Measurements from ENCODE around the gene RTN4R. TPM values are rescaled to one million over a fixed set of nuclear protein-coding genes. Genes with fewer than 3 reads are reported as not detected.
"Not testable (repeated sequence)": the region's sequence is repeated elsewhere in the genome, so short reads cannot be mapped to it uniquely, and the experiment has no call there.

Gene RTN4R
- total and polyA plus RNA-seq, 2 donors (not counting 1 experiment from before 2014, with no cell fraction given): 0.99 to 2.0 TPM

- DNase-seq (ENCODE audit: low read depth in 2 of 2): no peak
- H3K27ac ChIP-seq (ENCODE audit: insufficient read depth, low read length): no peak overlapping the region
- H3K36me3 ChIP-seq (ENCODE audit: control insufficient read depth, insufficient read depth, low read length): no peaks in the 10 kb centered on the region
- no peak overlapping the region for H3K4me3 ChIP-seq (replicated peaks in 1 of 4; ENCODE audit: control extremely low read depth in 1 of 4, insufficient read depth in 1 of 4, low read depth in 3 of 4, low read length in 4 of 4)
- H4K20me1 ChIP-seq (ENCODE audit: control insufficient read depth, extremely low read depth, insufficient read depth, low read length): no peaks in the 10 kb centered on the region
- no peak overlapping the region for H3K4me2 ChIP-seq (ENCODE audit: extremely low read depth, insufficient read depth, low read length)
- H3K9ac ChIP-seq (ENCODE audit: insufficient read depth, low read length): no peak overlapping the region
- no peaks in the 10 kb centered on the region for H3K27me3 ChIP-seq (ENCODE audit: control insufficient read depth, insufficient read depth, low read length)
- no peaks in the 10 kb centered on the region for H3K9me3 ChIP-seq (ENCODE audit: control insufficient read depth, insufficient read depth, low read depth, low read length)
- no peak overlapping the region for H2AFZ ChIP-seq (ENCODE audit: low read length)
- no peaks in the 10 kb centered on the region for H3K4me1 ChIP-seq (ENCODE audit: control insufficient read depth, extremely low read depth, insufficient read depth, low read length)
- TF ChIP-seq EZH2 (IDR thresholded peaks at IDR 0.05; ENCODE audit: low read length, missing control alignments) (no peak), CTCF (conservative IDR thresholded peaks at IDR 0.05 in 1 of 2, IDR thresholded peaks at IDR 0.05 in 1 of 2; ENCODE audit: low read depth in 1 of 2, low read length in 2 of 2) (no peak)
- no peaks in the 10 kb centered on the region for H3K79me2 ChIP-seq (ENCODE audit: control insufficient read depth, insufficient read depth, low read length)
Measured at GRCh38 chr22:20283674-20284066, 15.6 kb upstream of the RTN4R start.

GRCh38 chr22:20282901-20283673 lies 15.0 kb upstream of the RTN4R start:
- DNase-seq (ENCODE audit: low read depth in 2 of 2): no peak
- Histone ChIP-seq H3K4me1 (ENCODE audit: control insufficient read depth, extremely low read depth, insufficient read depth, low read length) (no peaks in the 10 kb centered on the region), H4K20me1 (ENCODE audit: control insufficient read depth, extremely low read depth, insufficient read depth, low read length) (no peaks in the 10 kb centered on the region), H3K9ac (ENCODE audit: insufficient read depth, low read length) (no peak overlapping the region), H3K27me3 (ENCODE audit: control insufficient read depth, insufficient read depth, low read length) (no peaks in the 10 kb centered on the region), H3K4me2 (ENCODE audit: extremely low read depth, insufficient read depth, low read length) (no peak overlapping the region), H3K36me3 (ENCODE audit: control insufficient read depth, insufficient read depth, low read length) (no peaks in the 10 kb centered on the region), H2AFZ (ENCODE audit: low read length) (no peak overlapping the region), H3K79me2 (ENCODE audit: control insufficient read depth, insufficient read depth, low read length) (no peaks in the 10 kb centered on the region), H3K27ac (ENCODE audit: insufficient read depth, low read length) (no peak overlapping the region), H3K9me3 (ENCODE audit: control insufficient read depth, insufficient read depth, low read depth, low read length) (no peaks in the 10 kb centered on the region), H3K4me3 (replicated peaks in 1 of 4; ENCODE audit: control extremely low read depth in 1 of 4, insufficient read depth in 1 of 4, low read depth in 3 of 4, low read length in 4 of 4) (no peak overlapping the region)
- TF ChIP-seq EZH2 (IDR thresholded peaks at IDR 0.05; ENCODE audit: low read length, missing control alignments) (no peak), CTCF (conservative IDR thresholded peaks at IDR 0.05 in 1 of 2, IDR thresholded peaks at IDR 0.05 in 1 of 2; ENCODE audit: low read depth in 1 of 2, low read length in 2 of 2) (no peak)

GRCh38 chr22:20281891-20282290 lies 13.8 kb upstream of the RTN4R start:
- DNase-seq (ENCODE audit: low read depth in 2 of 2): no peak
- Histone ChIP-seq H3K4me3 (replicated peaks in 1 of 4; ENCODE audit: control extremely low read depth in 1 of 4, insufficient read depth in 1 of 4, low read depth in 3 of 4, low read length in 4 of 4) (no peak overlapping the region), H3K36me3 (ENCODE audit: control insufficient read depth, insufficient read depth, low read length) (no peaks in the 10 kb centered on the region), H3K27me3 (ENCODE audit: control insufficient read depth, insufficient read depth, low read length) (no peaks in the 10 kb centered on the region), H2AFZ (ENCODE audit: low read length) (no peak overlapping the region), H3K9ac (ENCODE audit: insufficient read depth, low read length) (no peak overlapping the region), H3K9me3 (ENCODE audit: control insufficient read depth, insufficient read depth, low read depth, low read length) (no peaks in the 10 kb centered on the region), H3K4me2 (ENCODE audit: extremely low read depth, insufficient read depth, low read length) (no peak overlapping the region), H3K27ac (ENCODE audit: insufficient read depth, low read length) (no peak overlapping the region), H3K4me1 (ENCODE audit: control insufficient read depth, extremely low read depth, insufficient read depth, low read length) (no peaks in the 10 kb centered on the region), H4K20me1 (ENCODE audit: control insufficient read depth, extremely low read depth, insufficient read depth, low read length) (no peaks in the 10 kb centered on the region), H3K79me2 (ENCODE audit: control insufficient read depth, insufficient read depth, low read length) (no peaks in the 10 kb centered on the region)
- TF ChIP-seq EZH2 (IDR thresholded peaks at IDR 0.05; ENCODE audit: low read length, missing control alignments): no peak

- H2AFZ ChIP-seq (ENCODE audit: low read length); H3K79me2 ChIP-seq (ENCODE audit: control insufficient read depth, insufficient read depth, low read length); H3K4me2 ChIP-seq (ENCODE audit: extremely low read depth, insufficient read depth, low read length); H3K9me3 ChIP-seq (ENCODE audit: control insufficient read depth, insufficient read depth, low read depth, low read length); H3K9ac ChIP-seq (ENCODE audit: insufficient read depth, low read length); DNase-seq (ENCODE audit: low read depth in 2 of 2); H3K27me3 ChIP-seq (ENCODE audit: control insufficient read depth, insufficient read depth, low read length); H3K4me1 ChIP-seq (ENCODE audit: control insufficient read depth, extremely low read depth, insufficient read depth, low read length); H3K36me3 ChIP-seq (ENCODE audit: control insufficient read depth, insufficient read depth, low read length); H4K20me1 ChIP-seq (ENCODE audit: control insufficient read depth, extremely low read depth, insufficient read depth, low read length); H3K27ac ChIP-seq (ENCODE audit: insufficient read depth, low read length); H3K4me3 ChIP-seq (replicated peaks in 1 of 4; ENCODE audit: control extremely low read depth in 1 of 4, insufficient read depth in 1 of 4, low read depth in 3 of 4, low read length in 4 of 4): not testable (repeated sequence)
Measured at GRCh38 chr22:20281473-20281872, 13.4 kb upstream of the RTN4R start.

All from fibroblast of lung (primary cell).